Astrocyte (in vitro differentiated cells and primary cell): ENCODE measurements around the gene CYLD.

Experiments
- CTCF ChIP-seq: IDR thresholded peaks from 2 replicates; pipeline ENCODE4 v1.5.1; 2011; ENCODE audit warnings: low read depth, mild to moderate bottlenecking, inconsistent platforms, low read length, moderate library complexity; ENCODE audit not compliant: insufficient read depth
- EZH2 ChIP-seq: IDR thresholded peaks from 2 replicates; pipeline ENCODE4 v1.6.1; 2012; ENCODE audit warnings: mild to moderate bottlenecking, low read length, inconsistent platforms; ENCODE audit not compliant: insufficient read depth

GRCh38 chr16:50718761-50719400 is 23.0 kb upstream of the CYLD start:
- TF ChIP-seq CTCF (no peak), EZH2 (no peak)
